ENCODE measurements around the gene RAX2.
A peak's percentile ranks its signal among the peaks of the same experiment; 100 is the strongest.
"Not testable (repeated sequence)": the region's sequence is repeated elsewhere in the genome, so short reads cannot be mapped to it uniquely, and the experiment has no call there.

RAX2 gene

GRCh38 chr19:3771906-3772455, at the start of gene RAX2:
RAX2 (minus strand) TSS chr19:3772228; CDS start chr19:3771742, 486 bp downstream.
- no peak for DNase-seq

GRCh38 chr19:3821156-3821555, 49.1 kb upstream of the RAX2 start:
- no peak for DNase-seq

GRCh38 chr19:3819989-3820388, 48.0 kb upstream of the RAX2 start:
- no peak for DNase-seq

DNA sequence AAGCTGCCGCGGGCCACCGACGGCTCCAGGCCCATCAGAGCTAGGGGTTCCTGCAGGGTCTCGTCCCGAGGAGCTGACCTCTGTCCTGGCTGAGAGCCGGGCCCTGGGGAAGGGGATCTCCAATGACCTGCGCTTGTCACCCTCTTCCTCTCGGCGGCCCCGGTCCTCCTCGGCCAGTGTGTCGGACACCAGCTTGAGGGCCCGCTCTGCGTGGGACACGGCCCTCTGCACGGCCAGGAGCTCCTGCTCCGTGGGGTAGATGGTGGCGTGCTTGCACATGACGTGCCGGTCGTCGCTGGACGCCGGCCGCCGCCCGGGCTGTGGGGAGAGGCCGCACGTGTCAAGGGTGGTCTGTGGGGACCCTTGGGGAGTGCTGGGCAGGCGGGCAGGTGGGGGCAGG, 46.9 kb upstream of the RAX2 start:
- no peak for DNase-seq

DNA sequence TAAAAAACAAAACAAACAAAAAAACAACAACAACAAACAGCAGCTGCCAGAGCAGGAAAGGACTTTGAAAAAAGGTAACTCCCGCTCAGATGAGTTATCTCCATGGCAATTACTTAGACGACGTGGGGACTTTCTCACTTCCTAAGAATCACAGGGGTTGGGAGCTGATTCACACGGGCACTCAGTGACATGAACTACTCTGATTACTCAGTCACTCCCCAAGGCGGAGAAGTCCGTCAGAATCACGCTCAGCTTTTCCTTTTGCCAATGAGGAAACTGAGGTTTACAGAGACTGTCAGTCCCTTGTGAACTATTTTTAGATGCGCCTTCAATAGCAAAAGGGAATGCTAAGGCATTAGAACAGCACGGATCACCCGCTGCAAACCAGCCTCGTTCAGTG, 46.4 kb upstream of the RAX2 start:
- peak; percentile 38 for DNase-seq

- no peak for DNase-seq
Observed at GRCh38 chr19:3817761-3818160, 45.7 kb upstream of the RAX2 start.

DNA sequence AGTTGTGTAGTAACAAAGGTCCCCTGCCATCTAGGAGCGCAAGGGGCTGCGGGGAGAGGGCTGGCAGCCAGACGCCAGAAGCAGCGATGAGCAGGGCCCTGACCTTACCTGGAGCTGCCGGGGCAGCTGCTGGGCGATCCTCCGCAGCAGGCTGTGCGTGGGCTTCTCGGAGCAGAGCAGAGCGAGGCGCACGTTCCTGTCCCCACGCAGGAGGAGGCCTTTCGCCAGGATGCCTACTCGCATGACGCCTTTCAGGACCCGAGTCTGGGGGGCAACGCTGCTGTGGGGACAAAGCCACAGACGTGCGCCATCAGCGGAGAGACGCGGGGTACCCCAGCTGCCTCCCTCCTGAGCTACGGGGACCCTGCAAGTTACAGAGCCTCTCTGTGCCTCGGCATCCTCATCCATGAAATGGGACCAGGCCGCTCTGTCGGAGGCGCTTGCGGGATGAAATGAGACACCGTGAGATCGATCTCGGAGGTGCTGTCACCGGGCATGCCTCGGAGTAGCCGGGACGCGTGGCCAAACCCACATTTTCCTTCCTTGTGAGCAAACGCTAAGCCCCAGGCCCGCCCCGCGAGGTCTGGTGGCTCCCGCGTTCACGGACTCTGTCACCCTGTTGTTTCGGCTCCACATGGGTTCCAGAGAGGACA, 44.7 kb upstream of the RAX2 start:
- DNase-seq: no peak

- not testable (repeated sequence) for DNase-seq
Observed at GRCh38 chr19:3816148-3816547, 44.1 kb upstream of the RAX2 start.

- DNase-seq: no peak
Observed at GRCh38 chr19:3814648-3815047, 42.6 kb upstream of the RAX2 start.

DNA sequence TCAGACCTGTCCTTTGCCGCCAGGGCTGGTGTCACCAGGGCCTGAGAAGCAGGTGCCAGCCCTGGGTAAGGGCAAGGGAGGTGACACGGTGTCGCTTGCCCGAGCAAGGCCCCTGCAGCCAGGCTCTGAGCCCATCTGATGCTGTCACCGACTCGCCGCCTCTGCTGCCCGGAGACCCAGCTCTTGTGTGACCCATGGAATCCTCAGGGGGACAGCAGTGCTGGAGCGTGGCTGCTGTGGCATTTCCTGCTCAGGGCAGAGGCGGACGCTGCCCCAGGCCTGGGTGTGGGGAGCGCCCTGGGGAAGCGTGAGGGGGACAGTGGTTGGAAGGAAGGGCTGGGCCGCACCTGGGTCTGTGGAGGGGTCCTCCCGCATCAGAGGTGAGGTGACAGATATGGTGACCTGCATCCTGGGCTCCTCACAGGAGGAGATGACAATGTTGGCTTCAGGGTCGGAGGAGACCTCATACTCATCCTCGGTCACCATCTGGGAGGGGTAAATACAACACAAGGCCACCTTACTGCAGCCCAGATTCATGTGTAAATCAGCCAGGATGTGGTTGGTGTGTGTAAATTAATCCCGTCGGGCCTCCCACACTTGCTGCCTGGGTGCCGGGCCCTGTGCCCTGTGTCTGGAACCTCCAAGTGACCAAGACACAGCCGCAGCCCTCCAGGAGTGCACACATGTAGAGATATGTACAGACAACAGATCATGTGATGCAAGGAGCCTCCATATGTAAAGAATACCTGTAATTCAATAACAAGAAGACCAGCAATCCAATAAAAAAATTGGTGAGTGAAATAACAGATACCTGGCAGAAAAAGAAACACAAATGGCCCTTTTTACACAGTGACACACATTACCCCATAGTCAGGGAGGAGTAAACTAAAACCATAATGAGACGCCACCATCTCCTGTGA, 41.7 kb upstream of the RAX2 start:
- DNase-seq: no peak

DNA sequence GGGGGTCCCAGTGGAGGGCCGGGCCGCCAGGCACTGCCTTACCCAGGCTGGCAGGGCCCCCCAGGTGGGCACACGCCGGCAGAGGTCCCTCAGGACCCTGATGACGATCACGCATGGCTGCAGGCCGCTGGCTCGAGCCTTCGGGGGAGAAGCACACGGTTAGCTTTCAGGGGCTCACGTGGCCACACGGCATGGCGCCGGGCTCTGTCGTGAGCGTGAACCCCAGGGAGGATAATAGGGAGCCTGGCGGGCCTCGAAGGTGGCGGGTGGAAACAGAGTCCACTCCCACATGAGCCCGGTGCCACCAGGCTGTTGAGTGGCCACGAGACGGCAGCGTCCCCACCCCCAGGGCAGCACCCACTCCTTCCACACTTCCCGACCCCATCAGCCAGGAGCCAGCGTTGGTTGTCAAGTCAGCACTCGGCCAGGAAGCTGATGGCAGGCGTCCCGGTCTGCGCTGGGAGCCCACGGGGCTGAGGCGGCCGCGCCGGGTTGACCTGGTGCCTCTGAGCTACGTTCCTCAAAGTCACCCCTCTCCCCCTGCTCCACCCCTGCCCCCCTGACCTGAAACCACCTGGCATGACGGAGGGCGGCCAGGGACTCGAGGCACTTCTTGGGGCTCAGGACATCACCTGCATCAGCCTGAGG, 38.8 kb upstream of the RAX2 start:
- no peak for DNase-seq

DNA sequence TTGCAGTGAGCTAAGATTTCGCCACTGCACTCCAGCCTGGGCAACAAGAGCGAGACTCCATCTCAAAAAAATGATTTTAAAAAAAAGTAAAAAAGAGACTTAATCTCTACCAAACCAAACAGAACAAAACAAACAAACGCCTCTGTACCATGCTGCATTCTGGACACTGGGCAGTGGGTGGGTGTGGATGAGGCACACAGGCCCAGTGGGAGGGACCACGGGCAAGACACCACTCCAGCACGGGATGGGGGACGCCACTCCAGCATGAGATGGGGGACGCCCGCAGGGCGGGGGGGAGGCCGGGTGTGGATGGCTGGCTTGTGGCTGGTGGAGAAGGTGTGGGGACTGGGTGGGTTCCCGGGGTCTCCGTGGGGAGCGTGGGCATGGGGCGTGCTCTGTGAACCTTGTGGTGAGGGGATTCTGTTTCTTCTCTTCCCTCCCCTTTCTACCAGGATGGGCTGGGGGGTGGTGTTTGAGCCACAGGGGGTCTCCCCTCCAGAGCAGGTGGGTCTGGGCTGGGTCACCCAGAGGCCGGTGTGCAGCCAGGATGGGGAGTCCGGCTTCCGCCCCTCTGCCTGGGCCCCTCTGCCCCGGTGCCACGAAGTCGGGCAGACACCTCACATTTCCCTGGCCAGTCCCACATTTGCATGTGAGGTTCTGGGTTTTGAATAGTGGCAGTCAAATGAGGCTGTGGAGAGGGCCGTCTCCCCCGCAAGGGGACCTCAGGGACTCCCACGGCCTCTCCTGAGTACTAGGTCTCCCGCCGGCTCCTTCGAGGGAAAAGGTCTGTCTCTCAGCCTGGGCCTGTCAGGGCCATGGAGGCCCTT, 38.1 kb upstream of the RAX2 start:
- no peak for DNase-seq

DNA sequence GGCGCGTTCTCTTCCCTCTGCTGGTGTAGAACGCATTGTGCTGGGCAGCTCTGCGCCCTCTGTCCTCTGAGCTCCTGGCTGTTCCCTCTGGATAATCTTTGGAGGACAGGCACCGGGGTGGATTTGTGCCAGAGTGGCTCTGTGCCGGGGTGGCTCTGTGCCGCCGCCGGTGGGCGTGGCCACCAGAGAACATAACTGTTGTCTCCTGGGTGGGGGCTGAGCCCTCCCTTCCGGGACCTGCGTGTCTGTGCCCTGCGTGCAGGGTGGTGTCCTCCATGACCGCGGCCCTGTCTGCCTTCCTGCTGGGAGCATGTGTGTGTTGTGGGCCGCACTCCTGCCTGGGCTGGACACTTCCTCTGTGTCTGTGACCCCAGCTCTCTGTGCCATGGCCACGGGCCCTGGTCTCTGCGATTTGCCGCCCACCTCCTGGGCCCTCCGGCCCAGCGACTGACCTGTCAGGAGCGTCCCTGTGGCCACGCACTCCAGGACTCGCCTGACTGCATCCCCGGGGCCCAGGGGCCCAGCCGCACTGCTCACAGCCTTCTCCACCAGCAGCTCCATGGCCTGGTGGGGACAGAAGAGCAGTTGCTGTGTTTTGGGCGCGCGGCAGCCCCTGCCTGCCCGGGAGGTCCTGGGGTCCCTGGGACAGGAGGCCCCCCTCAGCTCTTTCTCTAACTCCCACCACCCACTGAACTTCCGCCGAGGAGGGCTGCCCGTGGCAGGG, 36.6 kb upstream of the RAX2 start:
- DNase-seq: no peak

GRCh38 chr19:3807574-3808354, 35.7 kb upstream of the RAX2 start:
- DNase-seq: no peak

GRCh38 chr19:3807131-3807480, 35.1 kb upstream of the RAX2 start:
- DNase-seq: no peak

DNA sequence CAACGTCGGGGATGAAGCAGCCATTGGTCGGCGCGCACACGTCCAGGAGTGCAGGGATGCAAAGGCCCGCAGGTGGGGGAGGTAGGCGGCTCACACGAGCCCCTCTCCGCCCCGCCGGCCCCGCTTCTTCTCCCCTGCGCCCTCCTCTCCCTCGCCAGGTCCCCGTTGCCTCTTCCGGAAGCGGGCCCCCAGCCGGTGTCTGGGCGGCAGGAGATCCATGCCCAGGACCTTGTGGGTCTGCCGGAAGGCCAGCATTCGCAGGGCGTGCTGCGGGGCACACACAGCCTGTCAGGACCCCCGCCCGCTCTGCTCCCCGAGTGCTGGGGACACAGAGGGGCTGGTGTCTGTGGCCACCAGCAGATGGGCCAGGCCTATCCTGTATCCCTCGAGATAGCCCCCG, 33.8 kb upstream of the RAX2 start:
- DNase-seq: no peak

GRCh38 chr19:3804429-3804828, 32.4 kb upstream of the RAX2 start:
- no peak for DNase-seq

DNA sequence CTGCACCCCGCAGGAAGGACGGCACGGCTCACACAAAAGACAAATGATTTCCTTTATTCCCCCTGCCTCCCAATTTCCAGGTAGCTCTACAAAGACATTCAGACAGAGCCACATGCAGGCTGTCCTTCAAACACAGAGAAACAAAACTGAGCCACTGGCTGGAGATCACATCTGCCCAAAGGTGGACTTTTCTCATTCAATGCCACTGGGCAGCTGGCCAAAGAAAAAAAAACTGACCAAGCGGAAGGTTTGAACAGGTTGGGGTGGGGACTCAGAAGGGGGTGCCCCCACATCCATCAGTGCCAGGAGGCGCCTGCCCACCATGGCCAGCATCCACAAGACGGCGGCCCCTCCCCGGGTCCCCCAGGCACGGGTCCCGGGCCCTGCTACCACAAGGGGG, 32.0 kb upstream of the RAX2 start:
- no peak for DNase-seq

- no peak for DNase-seq
Observed at GRCh38 chr19:3803114-3803888, 31.3 kb upstream of the RAX2 start.

- peak; percentile 58 for DNase-seq
Observed at GRCh38 chr19:3801412-3802096, 29.5 kb upstream of the RAX2 start.
